PC-9 (cell line): Measurements from ENCODE around the gene DSC2. TPM values are rescaled to one million over a fixed set of nuclear protein-coding genes. Genes with fewer than 3 reads are reported as not detected.

ENCODE experiments used
- Bru-seq: library from RNA; stranded (reverse); fragments of 400-500 nt; gene quantifications from one replicate; lab custom pipeline; 2021; lab: Mats Ljungman, UMichigan
- BruChase-seq, 2 experiments: library from RNA; stranded (reverse); fragments of 400-500 nt; gene quantifications; one replicate each; lab custom pipeline; 2021; lab: Mats Ljungman, UMichigan
- BruUV-seq: library from RNA; stranded (reverse); fragments of 400-500 nt; replicated peaks from 2 replicates; lab custom pipeline; 2021; lab: Mats Ljungman, UMichigan
- CTCF ChIA-PET: fragments of 300-600 bp; sonication (Branson Sonifier 250); formaldehyde crosslinking; loops from one replicate; lab custom pipeline; 2022; ENCODE audit warnings: antibody characterized with exemption; lab: Charles Lee
- POLR2A ChIA-PET: fragments of 300-600 bp; sonication (Branson Sonifier 250); formaldehyde crosslinking; loops from one replicate; lab custom pipeline; 2022; ENCODE audit warnings: antibody characterized with exemption; ENCODE audit not compliant: unreplicated experiment; lab: Charles Lee
- DNase-seq, 2 experiments: peaks; one replicate each; pipeline versions ENCODE4 v3.0.0 to v3.0.0-alpha.2; 2015 to 2022; ENCODE audit warnings: mixed read lengths in 1 of 2
- H2AFZ ChIP-seq: fragments of 200-600 bp; sonication (generic); 2 replicates; pipeline ENCODE4 v1.8.1; 2017; ENCODE audit warnings: antibody characterized with exemption
- H3F3A ChIP-seq: fragments of 200-600 bp; sonication (generic); 2 replicates; pipeline ENCODE4 v1.8.1; 2017; ENCODE audit warnings: antibody characterized with exemption, mild to moderate bottlenecking, low read depth; ENCODE audit not compliant: insufficient read depth
- H3K27ac ChIP-seq: fragments of 200-600 bp; sonication (generic); 2 replicates; pipeline ENCODE4 v1.6.1; 2016; ENCODE audit warnings: mixed run types
- H3K27me3 ChIP-seq: fragments of 200-600 bp; sonication (generic); 2 replicates; pipeline ENCODE4 v1.6.1; 2016; ENCODE audit warnings: low read depth, mixed run types; ENCODE audit not compliant: insufficient read depth
- H3K36me3 ChIP-seq: fragments of 200-600 bp; sonication (generic); 2 replicates; pipeline ENCODE4 v1.6.1; 2016; ENCODE audit warnings: low read depth, mixed run types
- H3K4me1 ChIP-seq: fragments of 200-600 bp; sonication (generic); replicated peaks from 2 replicates; pipeline ENCODE4 v1.6.1; 2016; ENCODE audit warnings: mixed run types; ENCODE audit not compliant: insufficient read depth
- H3K4me2 ChIP-seq: fragments of 200-600 bp; sonication (generic); 2 replicates; pipeline ENCODE4 v1.6.1; 2017; ENCODE audit warnings: mixed run types
- H3K4me3 ChIP-seq: fragments of 200-600 bp; sonication (generic); 2 replicates; pipeline ENCODE4 v1.6.1; 2016; ENCODE audit warnings: mixed run types
- H3K79me2 ChIP-seq: fragments of 200-600 bp; sonication (generic); 2 replicates; pipeline ENCODE4 v1.6.1; 2017; ENCODE audit warnings: low read depth, mixed run types
- H3K9me2 ChIP-seq: fragments of 200-600 bp; sonication (generic); 2 replicates; pipeline ENCODE4 v1.8.1; 2017; ENCODE audit warnings: mild to moderate bottlenecking; ENCODE audit not compliant: insufficient read depth
- H3K9me3 ChIP-seq: fragments of 200-600 bp; sonication (generic); 2 replicates; pipeline ENCODE4 v1.8.1; 2016; ENCODE audit warnings: low read depth; ENCODE audit not compliant: insufficient read depth
- H4K20me1 ChIP-seq: fragments of 200-600 bp; sonication (generic); 2 replicates; pipeline ENCODE4 v1.8.1; 2017; ENCODE audit not compliant: insufficient read depth
- CTCF ChIP-seq: fragments of 200-600 bp; sonication (generic); conservative IDR thresholded peaks from 2 replicates; pipeline ENCODE4 v1.6.1; 2017; ENCODE audit warnings: mixed run types, antibody characterized with exemption, mild to moderate bottlenecking, moderate library complexity
- EZH2 ChIP-seq: fragments of 200-600 bp; sonication (generic); IDR thresholded peaks from 2 replicates; pipeline ENCODE4 v1.8.0; 2017; ENCODE audit warnings: antibody characterized with exemption, low read depth
- intact Hi-C: fragments of 100-400 bp; cut with micrococcal nuclease; formaldehyde crosslinking; loops from one replicate; pipeline ENCODE4 v1.10.0; 2022; ENCODE audit not compliant: unreplicated experiment
- long read RNA-seq: library from polyadenylated mRNA; stranded (forward); transcript quantifications from one replicate; pipeline ENCODE4 v2.0.0, GENCODE V29; 2022
- total RNA-seq: library from RNA; stranded (reverse); gene quantifications from 2 replicates; pipeline ENCODE4 v1.2.3, GENCODE V29; 2021

Gene DSC2
- 13.9 and 16.5 TPM in 2 replicates for total RNA-seq
- Bru-seq, nascent RNA: percentile 60 among the genes with signal in this experiment
- BruChase-seq, experiment 1, labeled RNA remaining after a 2-hour chase: percentile 68 among the genes with signal in this experiment
- percentile 82 among the genes with signal in this experiment for BruChase-seq, experiment 2, labeled RNA remaining after a 6-hour chase
- long read RNA-seq, full-length matches to known transcripts: 10 of 26 reads
- long read RNA-seq, partial matches to known transcripts: 15 of 26 reads
- long read RNA-seq, other reads (novel, unspliced or antisense): 1 of 26 reads

GRCh38 chr18:31102025-31102684 lies at the start of gene DSC2:
TSS of gene DSC2 (minus strand) at chr18:31102421. CDS start at chr18:31101971, 450 bp downstream.
- Histone ChIP-seq H3K4me3 (peak within 1 kb of the TSS; percentile 70), H3K27ac (peak within 1 kb of the TSS; percentile 75), H3K9me3 (no peaks in the 10 kb centered on the region), H3K9me2 (no peaks in the 10 kb centered on the region), H4K20me1 (no peaks in the 10 kb centered on the region), H3K4me2 (peak within 1 kb of the TSS; percentile 79), H3K36me3 (no peaks in the 10 kb centered on the region), H3K79me2 (0 out of 2 replicates have a peak, but pooled peaks cover 16% of the 10 kb centered on the region), H3F3A (peaks cover 14% of the 10 kb centered on the region; the same call in 1 of the 2 replicates), H3K4me1 (peaks cover 45% of the 10 kb centered on the region), H3K27me3 (no peaks in the 10 kb centered on the region), H2AFZ (peak within 1 kb of the TSS; percentile 88)
- TSS peak; percentile 31 for BruUV-seq
- POLR2A ChIA-PET: interaction anchor here (0.6 to 0.7 kb wide), 2 partner anchors 1056 to 1271 kb away, joined by 3 to 4 read pairs; no protein-coding TSS in a partner anchor
- no peak for TF ChIP-seq CTCF
- DNase-seq: peak; percentile 52 to 55
- CTCF ChIA-PET: interaction anchor here (0.6 kb wide), 1 partner anchor 77 kb away, joined by 3 read pairs; no protein-coding TSS in a partner anchor
- intact Hi-C loops: loop anchor here (5.0 kb wide), 3 partner anchors 55 to 410 kb away; no protein-coding TSS in a partner anchor

GRCh38 chr18:31149351-31149750 lies 47.1 kb upstream of the DSC2 start:
- H3K4me3 ChIP-seq: no peak overlapping the region
- H3K27ac ChIP-seq: no peak overlapping the region
- H3K36me3 ChIP-seq: no peaks in the 10 kb centered on the region
- H2AFZ ChIP-seq: no peak overlapping the region
- H4K20me1 ChIP-seq: no peaks in the 10 kb centered on the region
- no peaks in the 10 kb centered on the region for H3K27me3 ChIP-seq
- H3K4me2 ChIP-seq: no peak overlapping the region
- no peak for TF ChIP-seq EZH2
- no peak for TF ChIP-seq CTCF
- ChIA-PET POLR2A (no interaction called here), CTCF (no interaction called here)
- no peaks in the 10 kb centered on the region for H3F3A ChIP-seq
- H3K9me2 ChIP-seq: no peaks in the 10 kb centered on the region
- no TSS peak for BruUV-seq
- intact Hi-C loops: no loop called here
- DNase-seq: no peak
- no peaks in the 10 kb centered on the region for H3K79me2 ChIP-seq
- H3K4me1 ChIP-seq: no peaks in the 10 kb centered on the region
- no peaks in the 10 kb centered on the region for H3K9me3 ChIP-seq

- Histone ChIP-seq H3K4me2 (no peak overlapping the region), H3K9me3 (no peaks in the 10 kb centered on the region), H2AFZ (no peak overlapping the region), H3K4me3 (no peak overlapping the region), H3K4me1 (no peaks in the 10 kb centered on the region), H3K79me2 (no peaks in the 10 kb centered on the region), H4K20me1 (no peaks in the 10 kb centered on the region), H3K27me3 (no peaks in the 10 kb centered on the region), H3F3A (no peaks in the 10 kb centered on the region), H3K36me3 (no peaks in the 10 kb centered on the region), H3K27ac (no peak overlapping the region), H3K9me2 (no peaks in the 10 kb centered on the region)
- TF ChIP-seq CTCF: no peak
- TF ChIP-seq EZH2: no peak
- BruUV-seq: no TSS peak
- intact Hi-C loops: no loop called here
- CTCF ChIA-PET: no interaction called here
- POLR2A ChIA-PET: no interaction called here
- no peak for DNase-seq
Measured at GRCh38 chr18:31148600-31148999, 46.4 kb upstream of the DSC2 start.
